Right lobe of liver (tissue), 6 donors: Measurements from ENCODE around the gene DNAH14. TPM values are rescaled to one million over a fixed set of nuclear protein-coding genes. Genes with fewer than 3 reads are reported as not detected.

Experiments
- ATAC-seq, 4 donors: fragments of 200-7000 bp; cut with Tn5 transposase; one replicate each; pipeline ENCODE4 v1.9.1; 2020; ENCODE audit warnings: mild to moderate bottlenecking in 4 of 4, moderate library complexity in 4 of 4
- DNase-seq, 3 donors: peaks; one replicate each; pipeline ENCODE4 v3.0.0-alpha.2; 2020
- H3K27ac ChIP-seq, 3 donors: fragments of 200-600 bp; one replicate each; pipeline ENCODE4 v1.8.0; 2022
- H3K27me3 ChIP-seq, 2 donors: fragments of 200-600 bp; one replicate each; pipeline ENCODE4 v1.8.0; 2022
- H3K36me3 ChIP-seq, 4 donors: fragments of 200-600 bp; sonication (generic) in 1 of 4; one replicate each; pipeline versions ENCODE4 v1.5.1 to v1.8.0; 2017 to 2022; ENCODE audit warnings: control low read depth in 1 of 4
- H3K4me1 ChIP-seq, 4 donors: fragments of 200-600 bp; sonication (generic) in 1 of 4; one replicate each; pipeline versions ENCODE4 v1.5.1 to v1.8.0; 2017 to 2022; ENCODE audit warnings: control low read depth in 1 of 4
- H3K4me3 ChIP-seq, 3 donors: fragments of 200-600 bp; one replicate each; pipeline ENCODE4 v1.8.0; 2022
- H3K9me3 ChIP-seq, 4 donors: fragments of 200-600 bp; sonication (generic) in 1 of 4; one replicate each; pipeline versions ENCODE4 v1.5.1 to v1.8.0; 2017 to 2022; ENCODE audit warnings: control low read depth in 1 of 4
- CTCF ChIP-seq, 4 donors: fragments of 200-600 bp in 3 of 4; fragments of 450-650 bp in 1 of 4; IDR thresholded peaks; one replicate each; pipeline versions ENCODE4 v1.5.1 to v1.8.0; 2016 to 2022; ENCODE audit warnings: antibody characterized with exemption in 4 of 4, mild to moderate bottlenecking in 2 of 4
- POLR2A ChIP-seq: fragments of 450-650 bp; IDR thresholded peaks from one replicate; pipeline ENCODE4 v1.6.1; 2017; ENCODE audit warnings: antibody characterized with exemption, mild to moderate bottlenecking
- WGBS: methylation state at CpG from one replicate; pipeline ENCODE4 v1.1.6; 2018; ENCODE audit warnings: low coverage, low lambda C conversion rate; ENCODE audit not compliant: insufficient coverage; ENCODE audit errors: missing lambda C conversion rate; 5-methylcytosine and 5-hydroxymethylcytosine counted together
- intact Hi-C, 2 donors: fragments of 100-400 bp; cut with DNase I; formaldehyde crosslinking; loops; one replicate each; pipeline versions ENCODE4 v1.11.2 to v1.14.1; 2022
- total RNA-seq, 6 experiments: library from RNA; depleted of rRNA in 2 of 6; stranded (reverse); fragments of >200 nt in 2 of 6; fragmentation: NEBNext Ultra II Directional in 3 of 6; extraction: Animal tissue kit (Norgen Biotek cat#: 25700) in 3 of 6; gene quantifications; one replicate each; pipeline versions ENCODE4 v1.1.0 to v1.2.4, GENCODE V29; 2016 to 2023
- donor health status: DM: no; HTN: yes; CAD: no.
- donor health status: DM: no; HTN: no; CAD: no.
- donor health status: DM: no; HTN: no; CAD: no.
- donor health status: DM: no; HTN: yes; CAD: no.
- donor health status: DM: no; HTN: yes; CAD: no.

The DNAH14 gene
- total RNA-seq, 6 experiments from 2014 or later: 8.0 to 17.1 (median 9.7) TPM

- ATAC-seq (no peak), DNase-seq (no peak)
- WGBS: 86% methylated on average over 3 of the region's 3 CpGs
- Histone ChIP-seq H3K36me3 (no peaks in the 10 kb centered on the region), H3K4me1 (no peaks in the 10 kb centered on the region), H3K4me3 (no peak overlapping the region), H3K27ac (no peak overlapping the region), H3K9me3 (no peaks in the 10 kb centered on the region), H3K27me3 (no peaks in the 10 kb centered on the region)
- TF ChIP-seq POLR2A (no peak), CTCF (IDR thresholded peaks at IDR 0.05) (no peak)
- intact Hi-C loops: no loop called here
These were observed 313.1 kb downstream of the DNAH14 start for GRCh38 chr1:225242611-225243010.

GRCh38 chr1:225250432-225250831 is 321.0 kb downstream of the DNAH14 start:
- TF ChIP-seq CTCF (IDR thresholded peaks at IDR 0.05) (no peak), POLR2A (no peak)
- Histone ChIP-seq H3K9me3 (no peaks in the 10 kb centered on the region), H3K27me3 (no peaks in the 10 kb centered on the region), H3K4me1 (no peaks in the 10 kb centered on the region), H3K36me3 (no peaks in the 10 kb centered on the region), H3K27ac (no peak overlapping the region), H3K4me3 (no peak overlapping the region)
- ATAC-seq (no peak), DNase-seq (no peak)
- WGBS: 60% methylated on average over 4 of the region's 4 CpGs
- intact Hi-C loops: no loop called here

GRCh38 chr1:225253173-225253572 is 323.7 kb downstream of the DNAH14 start:
- Histone ChIP-seq H3K9me3 (no peaks in the 10 kb centered on the region), H3K4me1 (no peaks in the 10 kb centered on the region), H3K4me3 (no peak overlapping the region), H3K27me3 (no peaks in the 10 kb centered on the region), H3K36me3 (no peaks in the 10 kb centered on the region), H3K27ac (no peak overlapping the region)
- 76% methylated on average over 4 of the region's 4 CpGs for WGBS
- TF ChIP-seq POLR2A: no peak
- no peak for TF ChIP-seq CTCF (IDR thresholded peaks at IDR 0.05)
- intact Hi-C loops: no loop called here
- no peak for ATAC-seq
- DNase-seq: no peak

- intact Hi-C loops: no loop called here
- no peaks in the 10 kb centered on the region for H3K4me1 ChIP-seq
- H3K9me3 ChIP-seq: no peaks in the 10 kb centered on the region
- H3K4me3 ChIP-seq: no peak overlapping the region
- H3K27ac ChIP-seq: no peak overlapping the region
- no peaks in the 10 kb centered on the region for H3K27me3 ChIP-seq
- no peak for ATAC-seq
- DNase-seq: no peak
- H3K36me3 ChIP-seq: no peaks in the 10 kb centered on the region
- no peak for TF ChIP-seq CTCF (IDR thresholded peaks at IDR 0.05)
- TF ChIP-seq POLR2A: no peak
- WGBS: 92% methylated on average over 3 of the region's 3 CpGs
These were observed 324.3 kb downstream of the DNAH14 start for GRCh38 chr1:225253784-225254183.

GRCh38 chr1:225254676-225255075 is 325.2 kb downstream of the DNAH14 start:
- Histone ChIP-seq H3K27ac (no peak overlapping the region), H3K9me3 (no peaks in the 10 kb centered on the region), H3K4me3 (no peak overlapping the region), H3K4me1 (no peaks in the 10 kb centered on the region), H3K27me3 (no peaks in the 10 kb centered on the region), H3K36me3 (no peaks in the 10 kb centered on the region)
- intact Hi-C loops: no loop called here
- ATAC-seq (no peak), DNase-seq (no peak)
- TF ChIP-seq CTCF (IDR thresholded peaks at IDR 0.05): no peak
- TF ChIP-seq POLR2A: no peak
- 77% methylated on average over 4 of the region's 4 CpGs for WGBS
